ENCODE data around the gene ECHS1. TPM values are rescaled to one million over a fixed set of nuclear protein-coding genes. Genes with fewer than 3 reads are reported as not detected.

The ECHS1 gene
- 101 and 108 TPM in 2 replicates for total RNA-seq (2021; fragmentation: NEBNext Ultra II Directional; extraction: Animal tissue kit (Norgen Biotek cat#: 25700))
- 41.7 and 52.2 TPM in 2 replicates for polyA plus RNA-seq (2011; rRNA removed)
- 45.6 TPM for polyA plus RNA-seq (2011; cell fraction: cytosol; rRNA removed)
- 57.4 TPM for polyA plus RNA-seq (2011; cell fraction: nucleus; rRNA removed)
- polyA plus RNA-seq (2012, experiment 1 of 2): 89.7 to 117 TPM (median 107 TPM) in 4 replicates
- 170 TPM for polyA plus RNA-seq (2012, experiment 2 of 2)
- 78.8 TPM for polyA plus RNA-seq (2013, experiment 1 of 2)
- polyA plus RNA-seq (2013, experiment 2 of 2): 83.3 TPM
- polyA minus RNA-seq (2011; rRNA and poly(A)+ RNA removed): 23.2 and 29.4 TPM in 2 replicates
- polyA minus RNA-seq (2011; cell fraction: cytosol; rRNA and poly(A)+ RNA removed): 33.2 TPM
- 10.3 TPM for polyA minus RNA-seq (2011; cell fraction: nucleus; rRNA and poly(A)+ RNA removed)
- long read RNA-seq, experiment 1, transcript ECHS1-201 (8 exons, 1,617 nt): major isoform, 67 of 138 reads
- long read RNA-seq, experiment 1, partial matches to known transcripts: 68 of 138 reads
- long read RNA-seq, experiment 1, other reads (novel, unspliced or antisense): 3 of 138 reads
- long read RNA-seq, experiment 2, transcript ECHS1-201 (8 exons, 1,617 nt): major isoform, 223 of 267 reads
- long read RNA-seq, experiment 2, partial matches to known transcripts: 38 of 267 reads
- long read RNA-seq, experiment 2, other reads (novel, unspliced or antisense): 6 of 267 reads

DNA sequence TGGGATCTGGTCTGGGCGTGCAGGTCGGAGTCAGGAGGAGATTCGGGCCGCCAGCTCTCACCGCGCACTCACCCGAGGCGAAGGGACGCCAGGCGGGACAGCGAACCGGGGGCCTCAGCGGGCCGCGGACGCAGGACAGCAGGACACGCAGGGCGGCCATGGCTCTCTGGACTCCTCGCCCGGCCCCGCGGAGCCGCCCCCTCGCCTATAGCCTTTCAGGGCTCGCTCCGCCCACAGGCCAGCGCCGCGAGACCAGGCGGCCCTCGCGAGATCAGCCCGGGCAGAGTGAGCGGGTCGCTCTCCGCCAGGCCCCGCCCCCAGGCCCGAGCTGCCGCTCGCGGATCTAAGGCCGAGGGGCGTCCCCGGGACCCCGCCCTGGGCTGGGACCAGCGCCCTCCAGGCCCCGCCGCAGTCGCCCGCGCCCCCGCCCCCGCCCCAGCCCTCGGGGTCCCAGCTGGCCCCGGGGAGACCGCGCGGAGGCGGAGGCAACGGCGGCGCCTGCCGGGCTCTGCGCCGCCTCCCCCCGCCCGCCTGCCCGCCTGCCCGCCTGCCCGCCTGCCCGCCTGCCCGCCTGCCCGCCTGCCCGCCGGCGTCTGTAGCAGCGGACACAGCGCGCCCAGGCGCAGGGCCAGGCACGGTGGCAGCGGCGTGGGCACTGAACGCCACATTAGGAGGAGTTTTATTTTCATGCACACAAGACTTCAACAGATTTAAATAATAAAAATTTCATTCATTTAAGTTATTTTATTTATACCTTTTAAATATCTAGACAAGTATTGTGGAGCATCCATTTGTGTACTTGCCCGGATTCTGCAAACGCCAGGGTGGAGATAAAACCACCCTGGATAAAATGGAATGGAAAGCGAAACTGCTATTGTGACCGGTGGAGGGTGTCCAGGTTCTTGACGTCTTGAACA, at the start of gene ECHS1:
TSS of gene ECHS1 (minus strand) at position 181 of the 917 bp plus-strand sequence. CDS start at position 160, 21 bp downstream.
- Histone ChIP-seq H3K4me3 (ENCODE audit: extremely low read depth in 1 of 4, insufficient read depth in 2 of 4, low read depth in 3 of 4, low read length in 4 of 4) (peak within 1 kb of the TSS; percentile 66 to 97 (median 73)), H4K20me1 (replicated peaks in 1 of 2; ENCODE audit: control insufficient read depth in 1 of 2, insufficient read depth in 2 of 2, low read length in 2 of 2) (peaks cover 3 to 14% of the 10 kb centered on the region in 2 experiments), H3K79me2 (ENCODE audit: control insufficient read depth in 1 of 2, insufficient read depth in 2 of 2, low read length in 2 of 2) (peaks cover 0 to 3% of the 10 kb centered on the region in 2 experiments; a peak in 2 of 4 replicates), H3K79me1 (ENCODE audit: low read depth, low read length) (peaks cover 7% of the 10 kb centered on the region), H3K14ac (ENCODE audit: insufficient read length) (no peak within 1 kb of the TSS), H3K56ac (replicated peaks; ENCODE audit: insufficient read length, low read depth, low read length) (peak within 1 kb of the TSS; percentile 92), H2AK5ac (ENCODE audit: low read depth, low read length) (no peak within 1 kb of the TSS), H2BK12ac (ENCODE audit: low read depth, low read length) (no peak within 1 kb of the TSS), H4K8ac (ENCODE audit: extremely low read depth, insufficient read depth, low read length) (peak within 1 kb of the TSS; percentile 92), H3K27ac (ENCODE audit: low read depth, low read length) (no peak within 1 kb of the TSS), H4K5ac (ENCODE audit: insufficient read length, low read depth, low read length) (peak within 1 kb of the TSS; percentile 90), H2BK5ac (ENCODE audit: low read depth, low read length) (peak within 1 kb of the TSS; percentile 78; the same call in 1 of the 2 replicates), H3K4me1 (replicated peaks in 1 of 4; ENCODE audit: control insufficient read depth in 3 of 4, insufficient read depth in 4 of 4, low read length in 3 of 4) (peaks cover 0 to 2% (median under 1%) of the 10 kb centered on the region in 4 experiments; a peak in 5 of 7 replicates), H3K23me2 (ENCODE audit: low read depth, low read length) (peaks cover 9% of the 10 kb centered on the region; the same call in 1 of the 2 replicates), H3K18ac (ENCODE audit: extremely low read depth, low read length) (peak within 1 kb of the TSS; percentile 60), H3K9ac (replicated peaks in 1 of 4; ENCODE audit: extremely low read depth in 1 of 4, low read depth in 3 of 4, low read length in 3 of 4) (peak within 1 kb of the TSS; percentile 76 to 93 (median 88); a peak in 6 of 7 replicates), H3K4ac (replicated peaks; ENCODE audit: insufficient read length, low read depth, low read length) (no peak within 1 kb of the TSS), H2BK120ac (replicated peaks; ENCODE audit: low read depth, low read length) (no peak within 1 kb of the TSS), H3K23ac (ENCODE audit: insufficient read length) (no peak within 1 kb of the TSS), H2BK20ac (ENCODE audit: low read length) (no peak within 1 kb of the TSS), H3K4me2 (ENCODE audit: insufficient read depth in 1 of 2, low read depth in 2 of 2, low read length in 2 of 2) (peak within 1 kb of the TSS; percentile 58 to 59), H4K91ac (replicated peaks; ENCODE audit: insufficient read length, low read length) (no peak within 1 kb of the TSS), H3K9me3 (ENCODE audit: insufficient read depth in 2 of 2, low read depth in 1 of 2, low read length in 1 of 2) (no peaks in the 10 kb centered on the region), H2AFZ (ENCODE audit: low read length) (no peak within 1 kb of the TSS; the same call in 1 of the 2 replicates), H2BK15ac (ENCODE audit: low read length) (no peak within 1 kb of the TSS), H3K36me3 (ENCODE audit: control insufficient read depth in 2 of 4, insufficient read depth in 4 of 4, low read length in 3 of 4) (peaks cover 9 to 20% (median 19%) of the 10 kb centered on the region in 4 experiments; a peak in 7 of 8 replicates), H3K27me3 (replicated peaks in 1 of 4; ENCODE audit: control insufficient read depth in 3 of 4, extremely low read depth in 1 of 4, insufficient read depth in 3 of 4, low read length in 3 of 4) (peaks cover 8 to 36% (median 27%) of the 10 kb centered on the region in 4 experiments)
- CTCF ChIA-PET (ENCODE audit: partially characterized antibody): no interaction called here
- POLR2A ChIA-PET (ENCODE audit: partially characterized antibody): interaction anchor here (0.9 to 1.9 kb wide), 3 partner anchors 12 to 26 kb away, joined by 3 to 8 read pairs (median 3); partner anchors contain the start of genes FUOM and PRAP1
- FAIRE-seq (no peak), DNase-seq (ENCODE audit: low read depth in 1 of 2, low spot score in 2 of 2) (peak; percentile 73 to 99)
- WGBS, 2 experiments (ENCODE audit: extremely low coverage in 1 of 2, insufficient coverage in 1 of 2, insufficient read length in 1 of 2, insufficient replicate concordance in 2 of 2, low coverage in 1 of 2, low lambda C conversion rate in 2 of 2, missing lambda C conversion rate in 1 of 2): 16% methylated on average over 26 of the region's 89 CpGs; no CpG with 5 or more reads in 1 of the 2 experiments
- TF ChIP-seq TAF1 (IDR thresholded peaks at IDR 0.05; ENCODE audit: low read depth, low read length): peak; percentile 73
- peak; percentile 86 for TF ChIP-seq YY1 (IDR thresholded peaks at IDR 0.05; ENCODE audit: low read depth, low read length)
- TF ChIP-seq POLR2A (IDR thresholded peaks at IDR 0.05; ENCODE audit: control extremely low read depth in 1 of 2, low read depth in 2 of 2, low read length in 2 of 2): peak in 1 of 2 experiments; percentile 82; a peak in 2 of 3 replicates
- TF ChIP-seq KDM4A (IDR thresholded peaks at IDR 0.05; ENCODE audit: low read depth, low read length, severe bottlenecking): peak; percentile 93
- TF ChIP-seq, protein P1, sequence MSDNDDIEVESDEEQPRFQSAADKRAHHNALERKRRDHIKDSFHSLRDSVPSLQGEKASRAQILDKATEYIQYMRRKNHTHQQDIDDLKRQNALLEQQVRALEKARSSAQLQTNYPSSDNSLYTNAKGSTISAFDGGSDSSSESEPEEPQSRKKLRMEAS (IDR thresholded peaks at IDR 0.05): peak; percentile 19
- TF ChIP-seq RBBP5 (IDR thresholded peaks at IDR 0.05; ENCODE audit: borderline replicate concordance, low read depth, low read length): 0 out of 2 replicates have a peak, but pooled peaks have one; percentile 29
- no peak for TF ChIP-seq RNF2 (IDR thresholded peaks at IDR 0.05; ENCODE audit: borderline replicate concordance, low read depth, low read length, missing control alignments, poor library complexity, severe bottlenecking)
